Smooth muscle cell (in vitro differentiated cells): ENCODE results near the gene EPB41L1. TPM values are rescaled to one million over a fixed set of nuclear protein-coding genes. Genes with fewer than 3 reads are reported as not detected.

ENCODE experiments used
- DNase-seq: peaks from one replicate; lab custom pipeline; 2025; ENCODE audit not compliant: unreplicated experiment; lab: John Stamatoyannopoulos, UW
- H2AFZ ChIP-seq: fragments of 200-600 bp; sonication (generic); 2 replicates; pipeline ENCODE4 v1.6.0; 2016; ENCODE audit warnings: antibody characterized with exemption, low read depth, mild to moderate bottlenecking
- H3F3A ChIP-seq: fragments of 200-600 bp; sonication (generic); 2 replicates; pipeline ENCODE4 v1.6.0; 2017; ENCODE audit warnings: antibody characterized with exemption, low read depth
- H3K27ac ChIP-seq: fragments of 200-600 bp; sonication (generic); 2 replicates; pipeline ENCODE4 v1.5.1; 2016; ENCODE audit warnings: low read depth, mild to moderate bottlenecking
- H3K27me3 ChIP-seq: fragments of 200-600 bp; sonication (generic); 2 replicates; pipeline ENCODE4 v1.6.1; 2016; ENCODE audit warnings: low read depth, mild to moderate bottlenecking
- H3K36me3 ChIP-seq: fragments of 200-600 bp; sonication (generic); 2 replicates; pipeline ENCODE4 v1.5.1; 2016; ENCODE audit warnings: low read depth
- H3K4me1 ChIP-seq: fragments of 200-600 bp; sonication (generic); 2 replicates; pipeline ENCODE4 v1.5.1; 2016; ENCODE audit warnings: low read depth
- H3K4me2 ChIP-seq: fragments of 200-600 bp; sonication (generic); 2 replicates; pipeline ENCODE4 v1.6.0; 2016; ENCODE audit warnings: mild to moderate bottlenecking
- H3K4me3 ChIP-seq: fragments of 200-600 bp; sonication (generic); 2 replicates; pipeline ENCODE4 v1.5.1; 2016; ENCODE audit warnings: mild to moderate bottlenecking
- H3K79me2 ChIP-seq: fragments of 200-600 bp; sonication (generic); 2 replicates; pipeline ENCODE4 v1.6.0; 2016; ENCODE audit warnings: low read depth, mild to moderate bottlenecking
- H3K9ac ChIP-seq: fragments of 200-600 bp; sonication (generic); 2 replicates; pipeline ENCODE4 v1.6.0; 2016; ENCODE audit warnings: low read depth
- H3K9me3 ChIP-seq: fragments of 200-600 bp; sonication (generic); replicated peaks from 2 replicates; pipeline ENCODE4 v1.5.1; 2016; ENCODE audit warnings: low read depth
- H4K20me1 ChIP-seq: fragments of 200-600 bp; sonication (generic); 2 replicates; pipeline ENCODE4 v1.6.0; 2016; ENCODE audit warnings: low read depth
- CTCF ChIP-seq: fragments of 200-600 bp; sonication (generic); IDR thresholded peaks from 2 replicates; pipeline ENCODE4 v1.5.1; 2017; ENCODE audit warnings: borderline replicate concordance, mild to moderate bottlenecking, antibody characterized with exemption; ENCODE audit not compliant: insufficient read depth, poor library complexity, severe bottlenecking
- WGBS: methylation state at CpG from one replicate; pipeline ENCODE4 v1.1.7; 2016; ENCODE audit warnings: low lambda C conversion rate; 5-methylcytosine and 5-hydroxymethylcytosine counted together
- polyA plus RNA-seq: library from polyadenylated mRNA; unstranded; fragments of >200 nt; fragmentation: Nextera tagmentation; extraction: Ambion mirVana; gene quantifications from 2 replicates; pipeline ENCODE4 v1.2.1, GENCODE V29; 2016
- total RNA-seq: library from RNA; depleted of rRNA; stranded (reverse); fragments of >200 nt; gene quantifications from 2 replicates; pipeline ENCODE4 v1.2.3, GENCODE V29; 2014

Gene EPB41L1
- total and polyA plus RNA-seq, 2 experiments from 2014 or later: 14.8 to 18.0 TPM

- H3K9ac ChIP-seq: no peak overlapping the region
- no peak overlapping the region for H3K4me2 ChIP-seq
- H3K4me3 ChIP-seq: no peak overlapping the region
- TF ChIP-seq CTCF: no peak
- no peak overlapping the region for H2AFZ ChIP-seq
- no peaks in the 10 kb centered on the region for H3K9me3 ChIP-seq
- H3F3A ChIP-seq: no peaks in the 10 kb centered on the region
- no peaks in the 10 kb centered on the region for H3K27me3 ChIP-seq
- no peaks in the 10 kb centered on the region for H3K4me1 ChIP-seq
- H3K36me3 ChIP-seq: no peaks in the 10 kb centered on the region
- H4K20me1 ChIP-seq: no peaks in the 10 kb centered on the region
- DNase-seq: no peak
- H3K79me2 ChIP-seq: no peaks in the 10 kb centered on the region
- no peak overlapping the region for H3K27ac ChIP-seq
- 95% methylated on average over 10 of the region's 10 CpGs for WGBS
These were observed 39.6 kb downstream of the EPB41L1 start for GRCh38 chr20:36193977-36194712.

GRCh38 chr20:36196676-36197075 lies 42.1 kb downstream of the EPB41L1 start:
- no peak overlapping the region for H3K4me2 ChIP-seq
- no peaks in the 10 kb centered on the region for H3K27me3 ChIP-seq

GRCh38 chr20:36197271-36197670 lies 42.7 kb downstream of the EPB41L1 start:
- H3K79me2 ChIP-seq: no peaks in the 10 kb centered on the region
- H4K20me1 ChIP-seq: no peaks in the 10 kb centered on the region
- 94% methylated on average over 2 of the region's 2 CpGs for WGBS
- H3K4me1 ChIP-seq: no peaks in the 10 kb centered on the region
- DNase-seq: no peak
- no peaks in the 10 kb centered on the region for H3F3A ChIP-seq
- H2AFZ ChIP-seq: no peak overlapping the region
- no peaks in the 10 kb centered on the region for H3K27me3 ChIP-seq
- no peak overlapping the region for H3K4me2 ChIP-seq
- H3K36me3 ChIP-seq: no peaks in the 10 kb centered on the region
- H3K27ac ChIP-seq: no peak overlapping the region
- no peaks in the 10 kb centered on the region for H3K9me3 ChIP-seq
- no peak for TF ChIP-seq CTCF
- H3K4me3 ChIP-seq: no peak overlapping the region
- no peak overlapping the region for H3K9ac ChIP-seq

More at GRCh38 chr20:36196676-36197075, 42.1 kb downstream of the EPB41L1 start:
- Histone ChIP-seq H4K20me1 (no peaks in the 10 kb centered on the region), H3K9me3 (no peaks in the 10 kb centered on the region), H2AFZ (no peak overlapping the region), H3K9ac (no peak overlapping the region), H3K27ac (no peak overlapping the region), H3K4me3 (no peak overlapping the region), H3K36me3 (no peaks in the 10 kb centered on the region), H3F3A (no peaks in the 10 kb centered on the region), H3K4me1 (no peaks in the 10 kb centered on the region), H3K79me2 (no peaks in the 10 kb centered on the region)
- DNase-seq: no peak
- TF ChIP-seq CTCF: no peak
- WGBS: 94% methylated on average over 2 of the region's 2 CpGs
